ENCODE data around the gene PXN.
"Not testable (repeated sequence)": the region's sequence is repeated elsewhere in the genome, so short reads cannot be mapped to it uniquely, and the experiment has no call there.

Gene PXN

DNA sequence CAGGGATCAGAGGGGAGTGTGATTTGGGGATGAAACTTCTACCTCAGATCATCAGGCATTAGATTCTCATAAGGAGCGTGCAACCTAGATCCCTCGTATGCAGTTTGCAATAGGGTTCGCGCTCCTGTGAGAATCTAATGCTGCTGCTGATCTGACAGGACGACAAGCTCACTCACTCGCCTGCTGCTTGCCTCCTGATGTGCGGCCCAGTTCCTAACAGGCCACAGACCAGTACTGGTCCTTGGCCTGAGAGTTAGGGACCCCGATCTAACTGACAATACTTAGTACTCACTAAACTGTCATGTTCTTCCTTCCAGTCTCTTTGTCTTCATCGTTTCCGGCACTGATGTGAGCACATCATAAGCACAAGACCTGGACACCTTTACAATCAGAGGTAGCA, 59.3 kb downstream of the PXN start:
- DNase-seq, result no peak

DNA sequence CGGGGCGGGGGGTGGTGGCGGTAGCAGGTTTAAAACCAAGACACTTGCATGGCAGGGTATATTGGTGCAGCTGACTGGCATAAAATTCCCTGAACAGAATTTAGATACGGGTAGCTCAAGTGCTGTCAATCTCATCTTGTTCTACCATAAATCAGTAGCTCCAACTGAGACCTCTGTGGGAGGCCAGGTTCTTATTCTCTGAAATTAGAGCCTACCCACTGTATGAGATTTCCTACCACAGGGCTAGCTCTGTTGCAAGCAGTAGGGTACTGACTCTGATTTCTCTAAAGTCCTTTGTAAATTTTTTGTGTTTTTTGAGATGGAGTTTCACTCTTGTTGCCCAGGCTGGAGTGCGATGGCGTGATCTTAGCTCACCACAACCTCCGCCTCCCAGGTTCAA, 61.4 kb downstream of the PXN start:
- DNase-seq, result no peak

DNA sequence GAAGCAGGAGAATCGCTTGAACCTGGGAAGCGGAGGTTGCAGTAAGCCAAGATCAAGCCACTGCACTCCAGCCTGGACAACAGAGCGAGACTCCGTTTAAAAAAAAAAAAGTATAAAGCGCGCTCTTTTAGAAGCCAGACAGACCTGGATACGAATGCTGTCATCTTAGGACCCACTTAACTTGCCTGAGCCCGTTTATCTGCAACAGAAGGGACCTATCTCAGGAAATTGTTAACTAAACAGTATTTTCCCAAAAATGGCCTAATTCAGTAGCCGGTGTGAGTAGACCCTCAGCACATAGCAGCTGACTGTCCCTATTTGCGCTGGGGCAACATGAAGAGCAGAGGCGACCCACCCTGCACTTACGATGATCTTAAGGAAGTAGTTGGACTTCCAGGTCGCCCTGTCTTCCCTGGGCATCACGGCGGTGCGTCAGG, 65.1 kb downstream of the PXN start:
- no peak for DNase-seq

DNA sequence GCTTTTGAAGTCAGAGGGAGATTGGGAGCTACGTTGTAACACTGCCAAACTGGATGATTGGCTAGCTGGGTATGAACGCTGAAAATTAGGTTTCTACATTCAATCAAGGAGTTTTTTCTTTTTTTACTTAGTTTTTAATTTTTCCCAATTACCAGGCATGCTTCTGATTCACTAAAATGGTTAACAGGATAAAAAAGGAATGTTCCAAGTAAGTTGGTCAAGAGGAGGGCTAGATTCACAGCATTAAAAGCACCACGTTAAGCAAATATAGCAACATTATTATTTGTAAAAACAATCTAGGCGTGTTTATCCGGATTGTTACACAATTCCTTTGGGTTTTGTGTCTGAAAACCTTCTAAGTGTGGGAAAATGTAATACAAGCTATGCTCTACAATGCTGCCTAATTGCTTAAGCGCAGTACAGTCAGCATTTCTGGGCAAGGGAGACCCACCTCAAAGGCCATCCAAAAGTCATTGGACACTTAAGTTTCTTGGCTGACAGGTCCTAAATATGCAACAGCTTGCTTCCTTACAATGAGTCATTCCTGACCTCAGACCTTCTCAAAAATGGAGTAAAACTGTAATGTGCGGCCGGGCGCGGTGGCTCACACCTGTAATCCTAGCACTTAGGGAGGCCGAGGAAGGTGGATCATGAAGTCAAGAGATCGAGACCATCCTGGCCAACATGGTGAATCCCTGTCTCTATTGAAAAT, 65.8 kb downstream of the PXN start:
- DNase-seq, result peak; percentile 41

DNA sequence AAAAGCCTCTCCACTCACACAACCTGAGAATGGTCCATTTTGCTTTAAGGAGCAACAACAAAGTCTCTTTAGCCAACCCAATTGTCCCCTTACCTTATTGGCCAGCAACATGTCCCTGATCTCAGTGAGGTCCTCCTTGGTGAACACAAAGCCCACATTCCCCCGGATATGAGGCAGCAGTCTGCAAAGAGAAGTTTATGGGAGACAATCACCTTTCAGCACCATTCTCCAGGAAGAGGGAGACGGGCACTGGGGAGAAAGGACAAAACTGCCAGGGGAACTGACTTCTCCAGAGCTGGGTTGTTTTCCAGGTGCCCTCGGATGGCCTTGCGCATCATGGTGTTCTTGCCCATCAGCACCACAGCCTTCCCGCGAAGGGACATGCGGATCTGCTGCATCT, 66.5 kb downstream of the PXN start:
- DNase-seq, result no peak

DNA sequence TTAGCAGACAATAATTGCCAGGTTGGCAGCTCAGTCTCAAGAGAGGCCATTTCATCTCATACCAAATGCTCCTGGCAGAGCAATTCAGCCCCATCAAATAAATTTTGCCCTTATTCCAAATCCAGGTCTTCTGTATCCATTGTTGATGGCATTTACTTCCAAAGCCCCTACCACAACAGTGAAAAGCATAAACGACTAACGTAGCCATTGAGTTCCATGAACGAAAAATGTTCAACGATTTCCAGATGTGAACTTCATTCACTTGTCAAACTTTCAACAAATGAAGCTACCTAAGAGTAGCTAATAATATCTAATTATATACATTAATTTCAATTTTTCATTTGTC, 68.0 kb downstream of the PXN start:
- no peak for DNase-seq

DNA sequence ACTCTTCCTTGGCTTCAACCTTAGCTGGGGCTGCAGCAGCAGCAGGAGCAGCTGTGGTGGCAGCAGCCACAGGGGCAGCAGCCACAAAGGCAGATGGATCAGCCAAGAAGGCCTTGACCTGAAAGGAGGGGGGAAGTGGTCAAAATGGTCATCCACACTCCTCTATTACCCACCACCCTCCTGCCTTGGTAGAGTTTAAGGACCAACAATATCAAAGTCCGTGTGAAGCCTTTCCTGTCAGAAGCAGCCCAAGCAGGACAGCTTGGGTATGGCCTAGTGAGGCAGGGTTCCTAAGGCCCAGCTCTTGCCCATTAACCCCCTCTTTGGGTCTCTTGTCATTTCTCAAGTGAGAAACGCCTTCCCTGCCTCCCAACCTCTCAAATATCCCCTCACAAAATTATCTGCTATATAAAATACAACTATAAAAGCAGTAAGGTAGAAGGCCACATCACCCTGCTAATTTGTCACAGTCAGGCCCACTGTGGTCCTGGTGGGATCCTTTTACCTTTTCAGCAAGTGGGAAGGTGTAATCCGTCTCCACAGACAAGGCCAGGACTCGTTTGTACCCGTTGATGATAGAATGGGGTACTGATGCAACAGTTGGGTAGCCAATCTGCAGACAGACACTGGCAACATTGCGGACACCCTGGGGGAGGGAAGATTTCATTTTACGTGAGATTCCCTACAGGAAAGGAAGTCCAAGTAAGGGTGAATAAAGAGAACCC, 68.6 kb downstream of the PXN start:
- not testable (repeated sequence) for DNase-seq

DNA sequence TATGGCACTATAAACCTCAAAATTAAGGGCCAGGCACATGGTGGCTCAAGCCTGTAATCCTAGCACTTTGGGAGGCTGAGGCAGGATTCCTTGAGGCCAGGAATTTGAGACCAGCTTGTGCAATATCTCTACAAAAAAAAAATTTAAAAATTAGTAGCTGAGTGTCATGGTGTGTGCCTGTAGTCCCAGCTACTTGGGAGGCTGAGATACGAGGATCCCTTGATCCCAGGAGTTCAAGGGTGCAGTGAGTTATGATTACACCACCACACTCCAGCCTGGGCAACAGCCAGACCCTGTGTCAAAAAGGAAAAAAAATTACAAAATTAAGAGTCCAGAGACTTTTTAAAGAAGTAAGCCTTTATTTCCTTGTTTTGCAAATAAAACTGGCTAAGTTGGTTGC, 69.2 kb downstream of the PXN start:
- no peak for DNase-seq

DNA sequence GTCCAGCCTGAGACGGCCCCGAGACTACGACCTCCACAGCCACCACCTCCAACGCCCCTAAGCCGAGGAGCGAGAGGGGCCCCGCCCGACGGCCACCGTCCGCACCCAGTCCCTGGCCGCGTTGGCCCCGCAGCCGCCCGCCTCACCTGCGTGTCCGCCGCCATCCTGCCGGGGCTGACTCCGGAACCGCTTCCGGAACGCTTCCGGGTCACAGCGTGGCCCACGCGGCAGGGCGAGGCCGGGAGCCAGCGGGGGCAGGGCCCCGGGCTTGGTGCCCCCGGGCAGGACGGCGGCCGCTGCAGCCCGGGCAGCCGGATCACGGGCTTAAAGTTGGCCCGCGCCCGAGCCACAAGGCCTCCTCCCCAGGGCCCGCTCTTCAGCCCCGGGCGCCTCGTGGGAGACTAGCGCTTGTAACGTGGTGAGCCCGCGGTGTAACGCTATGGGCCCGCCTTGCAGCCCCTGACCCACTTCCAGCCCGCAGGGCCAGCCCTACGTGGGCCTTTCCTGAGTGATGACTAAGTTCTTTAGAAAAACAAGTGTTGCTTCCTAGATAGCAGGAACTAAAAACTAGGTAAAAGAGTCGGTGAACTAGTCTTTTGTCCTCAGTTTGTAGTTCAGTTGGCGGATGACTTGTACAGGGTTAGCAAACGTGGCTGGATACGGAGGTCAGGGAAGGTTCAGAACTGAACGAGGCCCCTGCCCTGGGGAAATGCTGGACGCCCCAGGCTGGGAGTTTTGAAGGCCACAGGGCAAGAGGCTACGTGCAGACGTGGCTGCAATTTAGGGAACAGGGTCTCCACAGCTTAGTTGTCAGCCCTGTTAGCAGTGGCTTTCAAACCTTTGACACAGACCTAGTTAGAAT, 70.8 kb downstream of the PXN start, which contains the start of gene GCN1:
GCN1 (minus strand) TSS at position 182 of the 862 bp plus-strand sequence; CDS start at position 164, 18 bp downstream.
- peak; percentile 87 for DNase-seq

DNA sequence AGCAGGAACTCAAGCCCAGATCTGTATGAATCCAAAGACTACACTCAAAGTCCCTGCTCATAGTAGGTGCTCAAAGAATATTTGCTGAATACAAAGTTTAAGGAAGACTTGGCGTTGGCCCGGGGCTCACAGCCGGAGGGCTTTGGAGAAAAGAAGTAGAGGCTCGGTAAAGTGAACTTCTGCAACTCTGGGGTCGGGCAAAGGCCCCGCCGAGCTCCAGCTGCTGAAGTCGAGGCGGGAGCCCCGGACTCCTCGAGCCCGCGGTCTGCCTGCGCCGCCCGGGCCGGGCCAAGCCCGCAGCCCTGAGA, 71.3 kb downstream of the PXN start:
- no peak for DNase-seq

DNA sequence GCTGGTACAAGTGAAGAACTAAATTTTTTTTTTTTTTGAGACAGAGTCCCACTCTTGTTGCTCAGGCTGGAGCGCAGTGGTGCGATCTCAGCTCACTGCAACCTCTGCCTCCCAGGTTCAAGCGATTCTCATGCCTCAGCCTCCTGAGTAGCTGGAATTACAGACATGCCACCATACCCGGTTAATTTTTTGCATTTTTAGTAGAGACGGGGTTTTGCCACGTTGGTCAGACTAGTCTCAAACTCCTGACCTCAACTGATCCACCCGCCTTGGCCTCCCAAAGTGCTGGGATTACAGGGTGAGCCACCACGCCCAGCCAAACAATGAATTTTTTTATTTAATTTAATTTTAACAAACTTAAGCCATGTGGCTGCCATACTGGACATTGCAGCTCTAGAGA, 72.2 kb downstream of the PXN start:
- DNase-seq, result not testable (repeated sequence)

DNA sequence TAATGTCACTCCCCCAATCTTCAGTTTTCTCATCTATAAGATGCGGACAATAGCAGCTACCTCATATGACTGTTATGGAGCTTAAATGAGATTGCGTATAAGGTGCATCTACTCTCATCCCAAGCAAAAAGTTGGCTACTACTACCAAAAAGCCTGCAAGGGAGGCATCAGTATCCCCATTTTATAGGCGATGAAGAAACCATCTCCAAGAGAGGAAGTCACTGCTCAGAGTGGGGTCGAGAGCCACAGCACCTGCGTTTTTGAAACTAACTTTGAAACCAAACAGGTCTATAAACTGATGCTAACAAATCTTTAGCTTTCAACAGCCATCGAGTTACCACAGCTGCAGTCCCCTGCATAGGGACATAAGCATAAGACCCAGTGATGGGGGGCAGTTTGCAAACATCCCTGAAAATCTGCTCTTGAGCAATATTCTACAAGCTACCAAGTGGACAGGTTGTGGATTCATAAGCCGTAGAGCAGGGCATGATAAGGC, 74.5 kb downstream of the PXN start:
- DNase-seq, result no peak

DNA sequence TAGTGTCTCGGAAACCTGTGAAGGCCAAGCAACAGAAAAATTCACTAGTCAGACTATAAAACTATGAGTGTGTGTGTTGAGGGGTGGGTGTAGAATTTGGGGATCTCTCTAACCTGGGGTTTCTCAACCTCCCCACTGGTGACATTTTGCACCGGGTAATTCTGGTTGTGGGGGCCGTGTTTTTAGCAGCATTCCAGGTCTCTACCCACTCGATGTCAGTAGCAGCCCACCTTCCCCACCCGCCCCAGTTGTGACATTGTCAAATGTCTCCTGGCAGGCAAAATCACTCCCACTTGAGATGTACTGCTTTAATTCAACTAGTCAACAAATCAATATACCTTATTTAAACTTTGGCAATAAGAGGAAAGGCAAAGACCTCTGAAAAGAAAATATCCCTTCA, 75.1 kb downstream of the PXN start:
- no peak for DNase-seq

DNA sequence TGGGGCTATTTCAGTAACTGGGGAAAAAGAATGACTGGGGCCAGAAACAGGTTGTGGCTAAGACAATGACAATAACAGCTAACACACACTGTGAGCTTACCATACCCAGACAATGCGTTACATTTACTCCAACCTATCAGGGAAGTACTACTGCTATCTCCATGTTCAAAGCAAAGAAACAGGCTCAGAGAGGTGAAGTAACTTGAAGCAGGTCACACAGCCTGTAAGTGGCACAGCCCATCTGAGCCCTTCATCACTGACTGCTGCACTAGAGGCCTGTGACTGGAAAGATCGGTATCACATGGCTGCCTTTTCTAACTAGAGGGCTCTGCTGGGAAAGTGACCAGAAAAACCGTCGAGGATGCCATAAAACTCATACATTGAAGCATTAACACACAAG, 78.9 kb downstream of the PXN start:
- DNase-seq, result no peak

DNA sequence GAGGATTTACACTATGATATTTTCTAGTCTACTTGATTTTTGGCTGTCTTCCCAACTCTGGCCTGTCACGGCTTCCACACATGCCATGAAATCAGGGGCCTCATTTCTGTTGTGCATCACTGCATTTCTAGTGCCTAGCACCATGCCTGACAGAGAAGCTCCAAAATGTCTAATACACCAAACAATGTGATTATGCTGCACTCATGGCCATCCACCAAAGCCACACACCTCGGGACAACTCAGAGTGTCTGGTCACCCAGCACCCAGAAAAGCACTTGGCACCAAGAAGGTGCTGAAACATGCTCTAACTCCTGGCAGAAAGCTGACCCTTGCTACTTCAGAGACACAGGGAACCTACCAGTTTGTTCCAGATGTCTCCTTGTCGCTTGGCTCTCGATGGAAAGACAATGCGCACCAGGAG, 82.3 kb downstream of the PXN start:
- DNase-seq, result no peak

DNA sequence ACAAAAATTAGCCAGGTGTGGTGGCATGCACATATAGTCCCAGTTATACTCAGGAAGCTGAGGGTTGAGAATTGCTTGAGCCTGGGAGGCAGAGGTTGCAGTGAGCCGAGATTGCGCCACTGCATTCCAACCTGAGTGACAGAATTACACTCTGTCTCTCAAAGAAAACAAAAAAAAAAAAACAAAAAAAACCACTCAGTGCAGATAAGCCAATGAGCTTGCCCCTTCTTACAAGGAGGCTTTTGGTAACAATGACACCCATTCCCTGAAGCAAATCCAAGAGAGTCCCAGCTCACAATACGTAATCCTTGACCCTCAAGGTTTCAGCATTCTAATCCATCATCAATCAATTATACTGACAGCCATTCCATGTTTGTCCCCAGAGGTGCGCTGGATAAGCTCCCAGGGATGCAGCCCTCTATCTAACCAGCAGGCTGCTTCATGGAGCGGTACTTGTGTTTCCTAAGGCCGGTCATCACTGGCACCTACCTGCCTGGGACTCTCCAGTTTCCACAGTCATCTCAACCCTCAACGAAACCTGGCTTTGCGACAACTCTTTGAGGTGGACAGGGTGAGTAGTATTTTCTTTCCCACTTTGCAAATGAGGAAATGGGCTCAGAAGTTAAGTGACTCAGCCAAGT, 83.4 kb downstream of the PXN start:
- DNase-seq, result no peak

DNA sequence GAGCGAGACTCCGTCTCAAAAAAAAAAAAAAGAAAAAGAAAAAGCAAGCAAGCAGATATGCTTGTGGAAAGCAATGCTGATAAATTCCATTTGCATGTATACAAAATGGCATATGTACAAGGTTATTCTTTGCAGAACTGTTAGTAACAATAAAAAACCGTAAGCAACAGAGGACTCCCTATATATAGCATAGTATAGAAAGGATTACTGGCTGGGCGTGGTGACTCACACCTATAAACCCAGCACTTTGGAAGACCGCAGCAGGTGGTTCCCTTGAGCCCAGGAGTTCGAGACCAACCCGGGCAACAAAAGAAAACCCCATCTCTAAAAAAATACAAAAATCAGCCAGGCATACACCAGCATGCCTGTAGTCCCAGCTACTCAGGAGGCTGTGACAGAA, 84.6 kb downstream of the PXN start:
- no peak for DNase-seq

DNA sequence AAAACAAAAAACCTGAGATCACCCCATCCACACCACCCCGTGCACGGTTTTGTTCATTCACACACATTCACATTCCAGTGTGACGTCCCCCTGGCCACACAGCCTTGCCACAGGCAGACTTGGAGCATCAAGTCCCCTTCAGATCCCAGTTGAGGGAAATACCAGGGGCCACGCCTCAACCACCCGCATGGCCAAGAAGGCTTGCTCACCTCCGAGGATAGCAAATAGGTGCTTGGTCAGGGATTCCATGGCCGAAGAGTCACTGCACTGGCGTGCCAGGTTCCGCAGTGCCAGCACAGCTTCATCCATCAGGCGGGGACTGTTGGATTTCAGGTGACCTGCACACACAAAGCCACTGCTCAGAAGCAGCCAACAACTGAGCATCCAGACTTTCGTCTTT, 90.0 kb downstream of the PXN start:
- DNase-seq, result no peak

DNA sequence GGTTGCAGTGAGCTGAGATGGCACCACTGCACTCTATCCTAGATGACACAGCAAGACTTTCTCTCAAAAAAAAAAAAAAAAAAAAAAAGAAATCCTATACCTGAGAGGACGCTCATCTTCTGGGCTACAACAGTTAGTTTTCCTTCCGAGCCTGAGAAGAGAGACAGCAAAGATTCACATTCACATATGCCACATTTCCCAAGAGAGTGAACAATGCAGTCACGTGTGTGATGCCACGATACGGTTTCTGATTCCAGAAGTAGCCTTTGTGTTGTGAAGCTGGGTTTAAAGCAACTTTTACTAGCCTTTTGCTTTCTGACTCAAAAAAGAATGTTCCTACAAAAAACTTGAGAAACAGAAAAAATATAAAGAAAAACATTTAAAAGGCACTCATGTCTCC, 90.5 kb downstream of the PXN start:
- no peak for DNase-seq

DNA sequence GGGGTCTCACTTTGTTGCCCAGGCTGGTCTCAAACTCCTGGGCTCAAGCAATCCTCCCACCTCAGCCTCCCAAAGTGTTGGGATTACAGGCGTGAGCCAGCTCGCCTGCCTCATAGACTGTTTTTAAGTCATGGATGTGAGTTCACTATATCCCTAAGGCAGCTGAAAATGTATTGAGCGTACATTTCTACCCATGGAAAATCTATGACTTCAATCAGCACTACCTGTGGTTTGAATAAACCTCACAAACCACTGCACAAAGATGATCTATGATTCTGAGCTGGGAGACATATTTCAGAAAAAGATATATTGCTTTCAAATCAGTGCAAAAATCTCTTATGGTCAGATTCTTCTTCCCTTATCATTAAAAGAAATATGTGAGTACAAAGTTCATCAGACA, 93.5 kb downstream of the PXN start:
- DNase-seq, result no peak

DNA sequence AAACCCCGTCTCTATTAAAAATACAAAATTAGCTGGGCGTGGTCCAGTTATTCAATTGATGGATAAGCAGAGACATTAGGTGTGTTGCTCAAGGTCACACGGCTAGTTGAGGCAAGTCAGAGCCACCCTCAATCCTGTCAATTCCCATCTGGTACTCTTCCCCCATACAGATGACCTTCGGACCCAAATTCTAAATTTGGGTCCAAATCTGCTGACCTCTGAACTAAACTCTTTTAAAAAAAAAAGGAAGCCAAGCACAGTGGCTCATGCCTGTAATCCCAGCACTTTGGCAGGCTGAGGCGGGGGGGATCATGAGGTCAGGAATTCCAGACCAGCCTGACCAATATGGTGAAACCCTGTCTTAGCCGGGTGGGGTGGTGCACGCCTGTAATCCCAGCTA, 94.9 kb downstream of the PXN start:
- DNase-seq, result no peak

DNA sequence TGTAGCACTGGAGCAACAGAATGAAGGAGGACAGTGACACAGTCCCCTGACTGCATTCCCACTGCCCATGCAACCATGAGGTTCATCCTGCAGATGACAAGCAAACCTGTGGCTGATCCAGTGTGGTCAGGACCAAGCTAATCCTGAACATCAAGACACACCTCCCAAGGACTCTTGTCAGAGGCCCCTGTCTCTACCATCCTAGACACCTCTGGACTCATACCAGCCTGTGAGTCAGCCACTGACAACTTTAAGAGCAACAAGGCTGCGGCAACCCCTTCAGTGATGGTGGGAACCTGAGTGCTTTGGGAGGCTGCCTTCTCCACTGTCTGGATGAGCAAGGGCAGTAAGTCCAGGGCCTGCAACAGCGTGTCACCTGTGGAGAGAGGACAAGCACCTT, 95.6 kb downstream of the PXN start:
- DNase-seq, result no peak

DNA sequence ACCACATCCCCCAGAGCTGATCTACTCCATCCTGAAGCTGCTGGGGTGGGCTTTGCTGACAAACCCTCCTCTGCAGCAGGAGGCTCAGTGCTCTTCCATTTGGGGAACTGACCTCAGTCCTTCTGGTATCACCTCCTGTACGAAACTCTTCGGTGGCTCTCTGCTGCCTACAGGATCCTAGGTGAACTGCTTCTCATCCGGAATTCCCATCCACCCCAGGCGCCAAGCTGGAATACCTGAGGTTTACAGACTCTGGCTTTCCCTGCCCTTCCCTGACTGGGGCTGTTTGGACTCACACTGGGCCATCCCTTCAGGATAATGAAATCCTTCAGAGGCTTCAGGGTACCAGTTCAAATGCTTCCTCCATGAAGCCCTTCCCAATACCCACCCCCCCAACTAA, 97.2 kb downstream of the PXN start:
- no peak for DNase-seq

Data from activated CD8-positive, alpha-beta memory T cell treated with anti-CD3 and anti-CD28 coated beads, Interleukin-2, amount 50 U/mL, for 4 hours (primary cell).